K562 (cell line): ENCODE measurements around the gene NBPF3. TPM values are rescaled to one million over a fixed set of nuclear protein-coding genes. Genes with fewer than 3 reads are reported as not detected.

ENCODE experiments used
- ATAC-seq: fragments of 200-7000 bp; cut with Tn5 transposase; 3 replicates; pipeline ENCODE4 v1.9.1; 2020; ENCODE audit warnings: moderate library complexity
- BruUV-seq: library from RNA; stranded (reverse); fragments of 400-500 nt; replicated peaks from 2 replicates; lab custom pipeline; 2021; lab: Mats Ljungman, UMichigan
- CTCF ChIA-PET: fragments of 300-600 bp; formaldehyde crosslinking; extraction: SDS; loops from one replicate; lab custom pipeline; 2021; ENCODE audit warnings: low intra/inter-chr PET ratio; lab: Yijun Ruan, JAX
- POLR2A ChIA-PET: fragments of 300-600, 350-650 bp; sonication (Branson Sonifier 250); formaldehyde crosslinking; extraction: SDS; loops from one replicate; lab custom pipeline; 2021; ENCODE audit warnings: antibody characterized with exemption, inconsistent platforms; lab: Yijun Ruan, JAX
- DNase-seq, 4 experiments: peaks; one replicate each; pipeline versions ENCODE4 v3.0.0 to v3.0.0-alpha.2; 2011 to 2018; ENCODE audit warnings: low spot score in 3 of 4, mixed read lengths in 3 of 4; ENCODE audit errors: extremely low read depth in 1 of 4
- FAIRE-seq: peaks from 2 replicates; lab custom pipeline; 2011; peaks lifted over from hg19 to GRCh38; lab: Jason Lieb, UNC
- H2AFZ ChIP-seq: 2 replicates; pipeline ENCODE4 v1.6.0; 2011; ENCODE audit warnings: low read depth, low read length, control low read depth, inconsistent platforms
- H3K27ac ChIP-seq: fragments of 200-600 bp; 3 replicates; pipeline ENCODE4 v1.8.0; 2011; ENCODE audit warnings: low read depth, mild to moderate bottlenecking, control low read depth, inconsistent platforms, low read length, moderate library complexity, mixed read lengths; ENCODE audit errors: extremely low read depth
- H3K27me3 ChIP-seq, 2 experiments: fragments of 300-600 bp in 1 of 2; 2 replicates in 1 of 2; 3 replicates in 1 of 2; pipeline versions ENCODE4 v1.6.0 to v1.8.0; 2011; ENCODE audit warnings: inconsistent platforms in 2 of 2, low read length in 2 of 2, mild to moderate bottlenecking in 1 of 2, mixed read lengths in 1 of 2, moderate library complexity in 1 of 2; ENCODE audit not compliant: control insufficient read depth in 2 of 2, insufficient read depth in 2 of 2
- H3K36me3 ChIP-seq: fragments of 300-600 bp; 3 replicates; pipeline ENCODE4 v1.8.0; 2011; ENCODE audit warnings: mild to moderate bottlenecking, low read length, inconsistent platforms; ENCODE audit not compliant: control insufficient read depth, insufficient read depth
- H3K4me1 ChIP-seq, 2 experiments: fragments of 200-600 bp in 1 of 2; replicated peaks in 1 of 2; 2 replicates in 1 of 2; 3 replicates in 1 of 2; pipeline versions ENCODE4 v1.5.1 to v1.8.0; 2011; ENCODE audit warnings: inconsistent platforms in 2 of 2, low read length in 2 of 2, mild to moderate bottlenecking in 1 of 2, mixed read lengths in 1 of 2, moderate library complexity in 1 of 2; ENCODE audit not compliant: control insufficient read depth in 2 of 2, insufficient read depth in 2 of 2
- H3K4me2 ChIP-seq: 2 replicates; pipeline ENCODE4 v1.6.1; 2011; ENCODE audit warnings: low read length, control low read depth, inconsistent platforms, mixed read lengths; ENCODE audit not compliant: insufficient read depth
- H3K4me3 ChIP-seq: fragments of 200-600 bp; sonication (generic), shearing (Covaris generic); 2 replicates; pipeline ENCODE4 v1.5.1; 2016; ENCODE audit warnings: control low read depth, inconsistent platforms
- H3K79me2 ChIP-seq: fragments of 200-600 bp; 3 replicates; pipeline ENCODE4 v1.8.0; 2011; ENCODE audit warnings: low read length, inconsistent platforms; ENCODE audit not compliant: control insufficient read depth, insufficient read depth
- H3K9ac ChIP-seq, 2 experiments: 2 replicates each; pipeline versions ENCODE4 v1.6.0 to v1.6.1; 2011; ENCODE audit warnings: low read depth in 2 of 2, low read length in 2 of 2, control low read depth in 1 of 2, inconsistent platforms in 1 of 2, mild to moderate bottlenecking in 1 of 2, mixed read lengths in 1 of 2; ENCODE audit not compliant: insufficient read depth in 1 of 2
- H3K9me1 ChIP-seq: one replicate; pipeline ENCODE4 v1.6.0; 2011; ENCODE audit warnings: inconsistent platforms, mild to moderate bottlenecking, low read length, moderate library complexity; ENCODE audit not compliant: control insufficient read depth, insufficient read depth
- H3K9me3 ChIP-seq: replicated peaks from 2 replicates; pipeline ENCODE4 v1.5.1; 2011; ENCODE audit warnings: low read depth, low read length, inconsistent platforms; ENCODE audit not compliant: control insufficient read depth, insufficient read depth
- H4K20me1 ChIP-seq: replicated peaks from 2 replicates; pipeline ENCODE4 v1.6.1; 2011; ENCODE audit warnings: low read length, inconsistent platforms, mixed read lengths; ENCODE audit not compliant: control insufficient read depth, insufficient read depth
- CCAR2 ChIP-seq: fragments of 200-400 bp; formaldehyde crosslinking; IDR thresholded peaks from 2 replicates; pipeline ENCODE4 v1.6.1; 2017; ENCODE audit warnings: mild to moderate bottlenecking, low read depth, low read length
- FOXJ3 ChIP-seq: sonication (generic); formaldehyde crosslinking; IDR thresholded peaks from 2 replicates; pipeline ENCODE4 v1.4.0; 2020; ENCODE audit warnings: mild to moderate bottlenecking, missing genetic modification reagents
- TSHZ1 ChIP-seq: fragments of 250-450 bp; sonication (Bioruptor Pico); IDR thresholded peaks from 2 replicates; pipeline ENCODE4 v1.4.0; 2020; ENCODE audit warnings: mild to moderate bottlenecking, moderate library complexity
- ZNF707 ChIP-seq: fragments of 250-450 bp; sonication (Bioruptor Pico); conservative IDR thresholded peaks from 2 replicates; pipeline ENCODE4 v1.8.0; 2022; ENCODE audit warnings: inconsistent platforms, mild to moderate bottlenecking, moderate library complexity
- WGBS: fragments of 100-300 bp; shearing (Covaris generic); methylation state at CpG from one replicate; pipeline ENCODE4 v1.1.6; 2016; ENCODE audit warnings: low coverage, mixed read lengths; ENCODE audit not compliant: insufficient coverage; ENCODE audit errors: missing lambda C conversion rate; 5-methylcytosine and 5-hydroxymethylcytosine counted together
- in situ Hi-C: fragments of 300-500 bp; cut with MboI; formaldehyde crosslinking; loops from 4 replicates; pipeline ENCODE4 v1.15.0; 2018; ENCODE audit warnings: inconsistent platforms, mixed read lengths
- intact Hi-C: fragments of 100-400 bp; cut with micrococcal nuclease; formaldehyde crosslinking; loops from 2 replicates; pipeline ENCODE4 v1.14.2; 2022
- polyA plus RNA-seq, 8 experiments: library from polyadenylated mRNA; depleted of rRNA in 4 of 8; stranded (reverse) in 5 of 8; unstranded in 3 of 8; fragments of >200 nt; fragmentation: Nextera tagmentation in 2 of 8; fragmentation: Illumina TruSeq in 1 of 8; extraction: Ambion mirVana in 2 of 8; extraction: Trizol in 1 of 8; gene quantifications; 2 replicates each; pipeline versions ENCODE4 v1.2.1 to v1.2.3, GENCODE V29; 2011 to 2014; ENCODE audit warnings: inconsistent platforms in 1 of 8, missing spikeins in 1 of 8
- total RNA-seq, 7 experiments: library from RNA; depleted of rRNA in 6 of 7; stranded (reverse); fragments of >200 nt in 6 of 7; fragmentation: Illumina TruSeq in 2 of 7; extraction: Trizol in 2 of 7; gene quantifications; 2 replicates each; pipeline versions ENCODE4 v1.2.1 to v1.2.3, GENCODE V29; 2011 to 2021; ENCODE audit warnings: low replicate concordance in 1 of 7
- TF ChIP-seq, protein P1 (sequence below): fragments of 250-450 bp; sonication (Bioruptor Pico); IDR thresholded peaks from 2 replicates; pipeline ENCODE4 v1.8.0; 2022; ENCODE audit warnings: inconsistent platforms

Gene NBPF3
- total and polyA plus RNA-seq, 9 of the 15 experiments (the other 6 are each of a cell fraction or from before 2014, with no cell fraction given): 1.5 to 7.3 (median 5.4) TPM

DNA sequence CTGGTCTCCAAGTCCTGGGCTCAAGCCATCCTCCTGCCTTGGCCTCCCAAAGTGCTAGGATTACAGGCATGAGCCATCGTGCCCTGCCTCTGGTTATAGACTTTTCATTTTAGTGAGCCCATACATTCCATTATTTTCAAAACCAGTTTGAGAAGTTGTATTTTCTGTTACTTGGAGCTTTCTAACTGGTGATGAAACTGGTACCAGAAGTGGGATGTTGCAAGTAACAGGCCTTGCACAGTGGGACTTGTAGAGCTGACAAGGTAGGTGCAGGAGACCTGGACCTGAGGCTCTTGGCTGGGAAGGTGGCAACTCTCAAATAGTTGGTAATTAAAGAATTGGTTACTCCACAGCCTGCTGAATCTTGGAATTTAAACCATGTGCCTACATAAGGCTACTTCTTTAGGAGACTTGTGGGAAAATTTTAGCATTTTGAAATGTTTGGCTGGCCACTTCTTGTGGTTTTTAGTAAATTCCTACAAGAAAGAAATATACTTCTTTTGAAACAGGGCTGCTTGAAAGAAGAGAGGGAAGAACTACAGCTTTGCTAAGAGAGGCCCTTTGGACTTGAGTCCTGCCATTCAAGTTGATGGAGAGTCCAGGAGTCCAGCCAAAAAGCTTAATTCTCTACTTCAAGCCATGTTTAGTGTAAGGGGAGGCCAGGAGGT lies 59.5 kb downstream of the NBPF3 start:
- no peaks in the 10 kb centered on the region for H4K20me1 ChIP-seq
- H3K4me2 ChIP-seq: no peak overlapping the region
- H3K9me1 ChIP-seq: no peaks in the 10 kb centered on the region
- H3K27me3 ChIP-seq: peaks cover 15 to 23% of the 10 kb centered on the region in 2 experiments
- CTCF ChIA-PET: interaction anchor here (0.7 to 2.5 kb wide), 2 partner anchors 96 to 129 kb away, joined by 3 to 17 read pairs; no protein-coding TSS in a partner anchor
- H3K36me3 ChIP-seq: no peaks in the 10 kb centered on the region
- H3K4me3 ChIP-seq: no peak overlapping the region
- DNase-seq (no peak), FAIRE-seq (no peak)
- peaks cover 3% of the 10 kb centered on the region; the same call in 1 of the 2 replicates for H3K9me3 ChIP-seq
- BruUV-seq: no TSS peak
- TF ChIP-seq FOXJ3 (CRISPR knock-in tag) (no peak), ZNF707 (CRISPR knock-in tag) (peak; percentile 84)
- TF ChIP-seq, all 486 proteins: peak for 1
- Histone ChIP-seq H3K9ac (no peak overlapping the region), H3K27ac (no peak overlapping the region), H3K79me2 (no peaks in the 10 kb centered on the region), H2AFZ (no peak overlapping the region), H3K4me1 (no peaks in the 10 kb centered on the region)
- POLR2A ChIA-PET: interaction anchor here (1.3 kb wide), 1 partner anchor 33 kb away, joined by 4 read pairs; no protein-coding TSS in a partner anchor
- in situ Hi-C loops (no loop called here), intact Hi-C loops (no loop called here)
- ATAC-seq: no peak
- 0% methylated on average over 1 of the region's 1 CpG for WGBS

GRCh38 chr1:21503706-21504377 lies 63.9 kb downstream of the NBPF3 start:
- ATAC-seq (no peak; the same call in 2 of the 3 replicates), FAIRE-seq (no peak), DNase-seq (no peak)
- H3K4me1 ChIP-seq: peaks cover 0 to 2% of the 10 kb centered on the region in 2 experiments; a peak in 3 of 5 replicates
- no peaks in the 10 kb centered on the region for H3K79me2 ChIP-seq
- in situ Hi-C loops (loop anchor here (25.0 kb wide), 1 partner anchor 158 kb away; the partner anchor contains the start of gene RAP1GAP), intact Hi-C loops (no loop called here)
- WGBS: 7% methylated on average over 7 of the region's 7 CpGs
- CTCF ChIA-PET: no interaction called here
- BruUV-seq: no TSS peak
- H3K9me3 ChIP-seq: peaks cover 3% of the 10 kb centered on the region; the same call in 1 of the 2 replicates
- no peaks in the 10 kb centered on the region; the same call in 1 of the 2 replicates for H4K20me1 ChIP-seq
- H3K9me1 ChIP-seq: no peaks in the 10 kb centered on the region
- H3K4me2 ChIP-seq: no peak overlapping the region
- H3K9ac ChIP-seq: peak overlapping the region in 1 of 2 experiments; percentile 36; a peak in 1 of 4 replicates
- H3K27ac ChIP-seq: no peak overlapping the region
- H3K36me3 ChIP-seq: no peaks in the 10 kb centered on the region
- peaks cover 25 to 35% of the 10 kb centered on the region in 2 experiments for H3K27me3 ChIP-seq
- POLR2A ChIA-PET: interaction anchor here (0.5 to 1.1 kb wide), 3 partner anchors 26 to 856 kb away, joined by 3 read pairs; no protein-coding TSS in a partner anchor
- no peak overlapping the region for H2AFZ ChIP-seq
- no peak overlapping the region for H3K4me3 ChIP-seq
- TF ChIP-seq CCAR2 (no peak), TSHZ1 (CRISPR knock-in tag) (no peak)
- TF ChIP-seq, protein P1, sequence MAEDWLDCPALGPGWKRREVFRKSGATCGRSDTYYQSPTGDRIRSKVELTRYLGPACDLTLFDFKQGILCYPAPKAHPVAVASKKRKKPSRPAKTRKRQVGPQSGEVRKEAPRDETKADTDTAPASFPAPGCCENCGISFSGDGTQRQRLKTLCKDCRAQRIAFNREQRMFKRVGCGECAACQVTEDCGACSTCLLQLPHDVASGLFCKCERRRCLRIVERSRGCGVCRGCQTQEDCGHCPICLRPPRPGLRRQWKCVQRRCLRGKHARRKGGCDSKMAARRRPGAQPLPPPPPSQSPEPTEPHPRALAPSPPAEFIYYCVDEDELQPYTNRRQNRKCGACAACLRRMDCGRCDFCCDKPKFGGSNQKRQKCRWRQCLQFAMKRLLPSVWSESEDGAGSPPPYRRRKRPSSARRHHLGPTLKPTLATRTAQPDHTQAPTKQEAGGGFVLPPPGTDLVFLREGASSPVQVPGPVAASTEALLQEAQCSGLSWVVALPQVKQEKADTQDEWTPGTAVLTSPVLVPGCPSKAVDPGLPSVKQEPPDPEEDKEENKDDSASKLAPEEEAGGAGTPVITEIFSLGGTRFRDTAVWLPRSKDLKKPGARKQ (CRISPR knock-in tag): no peak
